Vagina (tissue), 2 donors: ENCODE measurements around the gene SYNPR. TPM values are rescaled to one million over a fixed set of nuclear protein-coding genes. Genes with fewer than 3 reads are reported as not detected.

Experiments
- DNase-seq, 2 donors: peaks; one replicate each; pipeline ENCODE4 v3.0.0-alpha.2; 2017; ENCODE audit errors: extremely low spot score in 2 of 2
- H3K27ac ChIP-seq: fragments of 200-600 bp; sonication (generic); one replicate; pipeline ENCODE4 v1.5.1; 2019
- H3K27me3 ChIP-seq: fragments of 200-600 bp; sonication (generic); one replicate; pipeline ENCODE4 v1.5.1; 2019
- H3K36me3 ChIP-seq, 2 donors: fragments of 200-600 bp; sonication (generic); one replicate each; pipeline ENCODE4 v1.5.1; 2017 to 2019
- H3K4me1 ChIP-seq: fragments of 200-600 bp; sonication (generic); one replicate; pipeline ENCODE4 v1.5.1; 2019
- H3K4me3 ChIP-seq, 2 donors: fragments of 200-600 bp; sonication (generic); 1 replicate in 1 of 2; 2 replicates in 1 of 2; pipeline ENCODE4 v1.5.1; 2016 to 2019
- H3K9me3 ChIP-seq: fragments of 200-600 bp; sonication (generic); one replicate; pipeline ENCODE4 v1.5.1; 2019
- POLR2A ChIP-seq, 2 donors: fragments of 450-650 bp; IDR thresholded peaks; one replicate each; pipeline ENCODE4 v1.6.1; 2017; ENCODE audit warnings: antibody characterized with exemption in 2 of 2, mild to moderate bottlenecking in 2 of 2, moderate library complexity in 2 of 2
- POLR2AphosphoS5 ChIP-seq, 2 donors: sonication (generic); formaldehyde crosslinking; IDR thresholded peaks; one replicate each; pipeline ENCODE4 v1.9.0; 2017; ENCODE audit warnings: antibody characterized with exemption in 2 of 2, mild to moderate bottlenecking in 2 of 2, low read depth in 1 of 2; ENCODE audit not compliant: insufficient read depth in 1 of 2
- intact Hi-C: fragments of 100-400 bp; cut with DNase I; formaldehyde crosslinking; loops from one replicate; pipeline ENCODE4 v1.15.1; 2023
- total RNA-seq: library from RNA; depleted of rRNA; stranded (reverse); fragments of >200 nt; gene quantifications from one replicate; pipeline ENCODE4 v1.2.3, GENCODE V29; 2016
- TF ChIP-seq, protein P1 (sequence below), 3 experiments: fragments of 450-650 bp in 2 of 3; fragments of 200-600 bp in 1 of 3; sonication (generic) in 1 of 3; IDR thresholded peaks; one replicate each; pipeline ENCODE4 v1.5.1; 2017 to 2019; ENCODE audit warnings: antibody characterized with exemption in 3 of 3, mild to moderate bottlenecking in 2 of 3, moderate library complexity in 2 of 3

Gene SYNPR
- total RNA-seq, 1 donor from 2014 or later, result not detected

DNA sequence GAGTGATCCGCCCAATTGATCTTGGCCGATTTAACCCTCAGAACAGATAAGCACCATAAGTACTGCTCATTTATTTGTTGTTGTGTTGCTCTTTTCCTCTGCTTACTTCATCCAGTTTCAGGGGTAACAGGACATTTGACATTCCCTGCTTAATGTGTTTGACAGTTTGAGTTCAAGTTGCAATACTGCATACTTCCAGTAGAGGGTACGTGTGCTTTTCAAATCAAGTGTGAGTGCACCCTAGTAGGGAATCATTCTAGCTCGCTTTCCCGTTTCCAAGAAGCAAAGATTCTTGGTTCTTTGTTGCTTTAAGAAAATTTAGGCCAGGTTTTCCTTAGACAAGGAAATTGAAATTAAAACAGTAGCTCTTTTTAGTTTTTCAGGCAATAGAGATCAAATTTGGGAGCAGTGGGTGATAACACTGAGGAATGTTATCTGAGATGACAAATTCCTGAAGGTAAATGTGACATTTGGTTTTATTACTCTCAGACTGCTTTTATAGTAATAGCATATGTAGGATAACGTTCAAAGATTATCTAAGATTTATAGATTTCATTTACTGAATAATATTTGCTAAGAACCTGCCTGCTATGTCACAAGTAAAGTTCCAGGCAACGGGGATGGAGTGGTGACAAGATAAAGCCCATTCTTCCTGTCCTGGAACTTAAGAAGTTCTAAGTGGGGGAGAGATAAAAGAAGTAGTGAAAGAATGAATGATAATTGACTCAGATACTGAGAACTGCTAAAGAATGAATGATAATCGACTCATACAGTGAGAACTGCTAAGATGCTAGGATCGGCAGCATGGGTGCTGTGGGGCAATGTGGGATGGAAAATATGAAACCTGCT lies 73.3 kb downstream of the SYNPR start:
- DNase-seq, result no peak
- Histone ChIP-seq H3K4me1 (no peaks in the 10 kb centered on the region), H3K36me3 (no peaks in the 10 kb centered on the region), H3K4me3 (no peak overlapping the region), H3K27ac (no peak overlapping the region), H3K27me3 (no peaks in the 10 kb centered on the region), H3K9me3 (no peaks in the 10 kb centered on the region)
- intact Hi-C loops, result loop anchor here (2.0 to 10.0 kb wide), 2 partner anchors 465 to 643 kb away; no protein-coding TSS in a partner anchor
- TF ChIP-seq, protein P1, sequence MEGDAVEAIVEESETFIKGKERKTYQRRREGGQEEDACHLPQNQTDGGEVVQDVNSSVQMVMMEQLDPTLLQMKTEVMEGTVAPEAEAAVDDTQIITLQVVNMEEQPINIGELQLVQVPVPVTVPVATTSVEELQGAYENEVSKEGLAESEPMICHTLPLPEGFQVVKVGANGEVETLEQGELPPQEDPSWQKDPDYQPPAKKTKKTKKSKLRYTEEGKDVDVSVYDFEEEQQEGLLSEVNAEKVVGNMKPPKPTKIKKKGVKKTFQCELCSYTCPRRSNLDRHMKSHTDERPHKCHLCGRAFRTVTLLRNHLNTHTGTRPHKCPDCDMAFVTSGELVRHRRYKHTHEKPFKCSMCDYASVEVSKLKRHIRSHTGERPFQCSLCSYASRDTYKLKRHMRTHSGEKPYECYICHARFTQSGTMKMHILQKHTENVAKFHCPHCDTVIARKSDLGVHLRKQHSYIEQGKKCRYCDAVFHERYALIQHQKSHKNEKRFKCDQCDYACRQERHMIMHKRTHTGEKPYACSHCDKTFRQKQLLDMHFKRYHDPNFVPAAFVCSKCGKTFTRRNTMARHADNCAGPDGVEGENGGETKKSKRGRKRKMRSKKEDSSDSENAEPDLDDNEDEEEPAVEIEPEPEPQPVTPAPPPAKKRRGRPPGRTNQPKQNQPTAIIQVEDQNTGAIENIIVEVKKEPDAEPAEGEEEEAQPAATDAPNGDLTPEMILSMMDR (IDR thresholded peaks at IDR 0.05), result peak; percentile 59 to 86 (median 69)
- TF ChIP-seq POLR2A (IDR thresholded peaks at IDR 0.05), result no peak

DNA sequence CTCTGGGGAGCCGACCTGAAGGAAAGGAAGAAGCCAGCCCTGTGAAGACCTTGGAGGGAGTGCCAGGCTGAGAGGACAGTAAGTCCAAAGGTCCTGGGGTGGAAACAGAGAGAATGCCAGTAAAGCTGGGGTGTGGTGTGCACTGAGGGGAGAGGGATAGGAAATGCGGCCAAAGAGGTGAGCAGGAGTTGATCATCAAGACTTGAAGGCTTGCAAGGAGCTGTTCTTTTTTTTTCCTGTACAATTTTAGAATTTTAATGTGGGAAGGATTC lies 73.8 kb downstream of the SYNPR start:
- H3K27ac ChIP-seq, result no peak overlapping the region
- no peaks in the 10 kb centered on the region for H3K36me3 ChIP-seq
- H3K9me3 ChIP-seq, result no peaks in the 10 kb centered on the region
- H3K4me1 ChIP-seq, result no peaks in the 10 kb centered on the region
- intact Hi-C loops, result loop anchor here (10.0 kb wide), 1 partner anchor 643 kb away; no protein-coding TSS in a partner anchor
- no peaks in the 10 kb centered on the region for H3K27me3 ChIP-seq
- TF ChIP-seq POLR2AphosphoS5 (IDR thresholded peaks at IDR 0.05; ENCODE audit: insufficient read depth in 1 of 2, low read depth in 1 of 2) (no peak), POLR2A (IDR thresholded peaks at IDR 0.05) (no peak)
- TF ChIP-seq, protein P1 (IDR thresholded peaks at IDR 0.05), result no peak
- no peak for DNase-seq
- no peak overlapping the region for H3K4me3 ChIP-seq

DNA sequence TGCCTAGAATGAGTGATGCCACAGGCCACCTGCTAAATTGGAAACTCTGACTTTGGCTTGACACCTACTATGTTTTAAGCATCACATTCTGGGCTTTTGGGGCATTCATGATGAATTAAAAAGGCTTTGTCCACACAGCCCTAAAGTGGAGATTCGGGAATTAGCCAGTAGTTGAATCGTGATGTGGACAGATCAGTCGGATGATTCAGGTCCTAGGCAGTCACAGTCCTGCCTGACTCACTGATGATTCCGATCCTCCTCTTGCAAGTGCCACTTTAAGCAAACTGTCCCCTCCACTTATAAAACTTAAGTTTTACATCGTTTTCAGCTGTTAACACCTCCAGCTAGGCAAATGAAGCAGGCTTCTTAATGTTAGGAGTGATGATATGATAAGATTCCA lies 75.3 kb downstream of the SYNPR start:
- no peaks in the 10 kb centered on the region for H3K9me3 ChIP-seq
- TF ChIP-seq POLR2A (IDR thresholded peaks at IDR 0.05), result no peak
- TF ChIP-seq, protein P1 (IDR thresholded peaks at IDR 0.05), result no peak
- no peak for TF ChIP-seq POLR2AphosphoS5 (IDR thresholded peaks at IDR 0.05; ENCODE audit: insufficient read depth in 1 of 2, low read depth in 1 of 2)
- no peak for DNase-seq
- no peaks in the 10 kb centered on the region for H3K27me3 ChIP-seq
- no peak overlapping the region for H3K27ac ChIP-seq
- intact Hi-C loops, result loop anchor here (10.0 kb wide), 1 partner anchor 641 kb away; no protein-coding TSS in a partner anchor
- H3K4me3 ChIP-seq, result no peak overlapping the region
- no peaks in the 10 kb centered on the region for H3K4me1 ChIP-seq
- no peaks in the 10 kb centered on the region for H3K36me3 ChIP-seq

DNA sequence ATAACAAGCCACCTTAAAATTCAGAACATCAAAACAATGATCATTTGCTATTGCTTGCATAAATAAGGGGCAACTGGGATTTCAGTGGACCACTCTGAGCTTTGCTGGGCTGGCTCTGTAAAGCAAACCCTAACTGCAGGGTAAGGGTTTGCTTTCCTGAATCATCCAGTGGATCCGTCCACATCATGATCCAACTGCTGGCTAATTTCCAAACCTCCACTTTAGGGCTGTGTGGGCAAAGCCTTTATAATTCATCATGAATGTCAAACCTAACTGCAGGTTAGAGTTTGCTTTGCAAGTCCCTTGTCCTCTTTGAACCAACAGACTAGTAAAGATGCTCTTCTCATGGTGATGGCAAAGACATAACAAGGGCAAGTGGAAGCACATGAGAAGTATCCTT lies 76.1 kb downstream of the SYNPR start:
- Histone ChIP-seq H3K4me3 (no peak overlapping the region), H3K9me3 (no peaks in the 10 kb centered on the region), H3K36me3 (no peaks in the 10 kb centered on the region), H3K27ac (no peak overlapping the region), H3K4me1 (no peaks in the 10 kb centered on the region), H3K27me3 (no peaks in the 10 kb centered on the region)
- DNase-seq, result no peak
- TF ChIP-seq POLR2AphosphoS5 (IDR thresholded peaks at IDR 0.05; ENCODE audit: insufficient read depth in 1 of 2, low read depth in 1 of 2) (no peak), POLR2A (IDR thresholded peaks at IDR 0.05) (no peak)
- TF ChIP-seq, protein P1 (IDR thresholded peaks at IDR 0.05), result no peak
- intact Hi-C loops, result loop anchor here (10.0 kb wide), 1 partner anchor 641 kb away; no protein-coding TSS in a partner anchor

DNA sequence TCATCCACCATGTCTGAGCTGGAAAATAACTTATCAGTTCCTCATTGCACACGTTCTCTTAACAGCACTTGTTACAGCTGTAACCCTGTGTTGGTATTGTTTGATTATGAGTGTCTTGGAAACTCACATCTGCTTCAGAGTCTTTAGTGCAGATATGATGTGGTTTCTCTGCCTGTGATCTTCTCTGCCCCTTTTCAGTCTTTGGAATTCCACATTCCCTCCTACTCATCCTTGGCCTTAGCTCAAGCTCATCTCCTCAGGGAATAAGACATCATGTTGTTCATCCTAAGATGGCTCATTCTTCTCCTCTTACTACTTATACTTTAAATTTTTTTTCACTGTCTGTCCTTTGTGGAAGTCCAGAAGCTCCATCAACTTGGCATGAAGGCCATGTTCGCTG lies 77.7 kb downstream of the SYNPR start:
- DNase-seq, result no peak
- no peak overlapping the region for H3K27ac ChIP-seq
- H3K27me3 ChIP-seq, result no peaks in the 10 kb centered on the region
- no peak overlapping the region for H3K4me3 ChIP-seq
- intact Hi-C loops, result loop anchor here (10.0 kb wide), 1 partner anchor 639 kb away; no protein-coding TSS in a partner anchor
- H3K4me1 ChIP-seq, result no peaks in the 10 kb centered on the region
- no peaks in the 10 kb centered on the region for H3K9me3 ChIP-seq
- no peaks in the 10 kb centered on the region for H3K36me3 ChIP-seq
- no peak for TF ChIP-seq POLR2A (IDR thresholded peaks at IDR 0.05)
- TF ChIP-seq, protein P1 (IDR thresholded peaks at IDR 0.05), result no peak
- TF ChIP-seq POLR2AphosphoS5 (IDR thresholded peaks at IDR 0.05; ENCODE audit: insufficient read depth in 1 of 2, low read depth in 1 of 2), result no peak
